Neural cell (in vitro differentiated cells): ENCODE results near the gene ANKRD6. TPM values are rescaled to one million over a fixed set of nuclear protein-coding genes. Genes with fewer than 3 reads are reported as not detected.

ENCODE experiments used
- H2AFZ ChIP-seq: fragments of 200-600, 300-800 bp; sonication (generic), shearing (Covaris generic); 2 replicates; pipeline ENCODE4 v1.6.0; 2014; ENCODE audit warnings: low read depth, mild to moderate bottlenecking, antibody characterized with exemption, low read length, moderate library complexity
- H3F3A ChIP-seq: fragments of 200-600 bp; shearing (Covaris generic); 2 replicates; pipeline ENCODE4 v1.6.1; 2016; ENCODE audit warnings: mild to moderate bottlenecking, moderate library complexity, mixed read lengths, antibody characterized with exemption, low read length; ENCODE audit not compliant: insufficient read depth, poor library complexity, severe bottlenecking
- H3K27ac ChIP-seq: fragments of 200-600, 300-800 bp; sonication (generic), shearing (Covaris generic); 2 replicates; pipeline ENCODE4 v1.5.1; 2014; ENCODE audit warnings: mild to moderate bottlenecking, low read length, moderate library complexity
- H3K27me3 ChIP-seq: fragments of 300-800, 200-600 bp; sonication (generic), shearing (Covaris generic); 2 replicates; pipeline ENCODE4 v1.6.0; 2014; ENCODE audit warnings: mild to moderate bottlenecking, low read depth, low read length, moderate library complexity; ENCODE audit not compliant: insufficient read depth
- H3K36me3 ChIP-seq: fragments of 300-800, 200-600 bp; sonication (generic), shearing (Covaris generic); 2 replicates; pipeline ENCODE4 v1.5.1; 2014; ENCODE audit warnings: mild to moderate bottlenecking, antibody characterized with exemption, low read length, moderate library complexity; ENCODE audit not compliant: insufficient read depth
- H3K4me2 ChIP-seq: fragments of 300-800, 200-600 bp; sonication (generic), shearing (Covaris generic); 2 replicates; pipeline ENCODE4 v1.6.0; 2014; ENCODE audit warnings: mild to moderate bottlenecking, low read length
- H3K4me3 ChIP-seq: fragments of 300-800, 200-600 bp; sonication (generic), shearing (Covaris generic); 2 replicates; pipeline ENCODE4 v1.5.1; 2014; ENCODE audit warnings: mild to moderate bottlenecking, low read length, moderate library complexity
- H3K79me2 ChIP-seq: fragments of 200-600 bp; shearing (Covaris generic); replicated peaks from 2 replicates; pipeline ENCODE4 v1.6.0; 2014; ENCODE audit warnings: mild to moderate bottlenecking, low read length, moderate library complexity; ENCODE audit not compliant: insufficient read depth
- H3K9ac ChIP-seq: fragments of 300-800, 200-600 bp; sonication (generic), shearing (Covaris generic); 2 replicates; pipeline ENCODE4 v1.6.1; 2016; ENCODE audit warnings: mild to moderate bottlenecking, low read length, mixed read lengths
- H3K9me2 ChIP-seq: fragments of 200-600 bp; shearing (Covaris generic); 2 replicates; pipeline ENCODE4 v1.6.1; 2016; ENCODE audit warnings: mild to moderate bottlenecking, low read length, mixed read lengths; ENCODE audit not compliant: insufficient read depth
- H3K9me3 ChIP-seq: fragments of 200-600, 300-800 bp; sonication (generic), shearing (Covaris generic); 2 replicates; pipeline ENCODE4 v1.6.1; 2016; ENCODE audit warnings: mild to moderate bottlenecking, mixed run types, low read length, moderate library complexity, mixed read lengths
- H4K20me1 ChIP-seq: fragments of 200-600 bp; shearing (Covaris generic); 2 replicates; pipeline ENCODE4 v1.6.1; 2016; ENCODE audit warnings: mild to moderate bottlenecking, mixed run types; ENCODE audit not compliant: insufficient read depth
- EP300 ChIP-seq: fragments of 450-650 bp; conservative IDR thresholded peaks from 2 replicates; pipeline ENCODE4 v1.6.1; 2014; ENCODE audit warnings: antibody characterized with exemption, mild to moderate bottlenecking, moderate library complexity; ENCODE audit not compliant: poor library complexity, severe bottlenecking
- EZH2 ChIP-seq: fragments of 200-600, 300-800 bp; shearing (Covaris generic), sonication (generic); IDR thresholded peaks from 2 replicates; pipeline ENCODE4 v1.6.1; 2014; ENCODE audit warnings: antibody characterized with exemption, low read length, borderline replicate concordance, mild to moderate bottlenecking; ENCODE audit not compliant: insufficient read depth, poor library complexity, severe bottlenecking
- MXI1 ChIP-seq: fragments of 450-650 bp; conservative IDR thresholded peaks from 2 replicates; pipeline ENCODE4 v1.6.1; 2014; ENCODE audit warnings: antibody characterized with exemption, mild to moderate bottlenecking; ENCODE audit not compliant: poor library complexity, severe bottlenecking
- POLR2AphosphoS5 ChIP-seq: IDR thresholded peaks from 2 replicates; pipeline ENCODE4 v1.6.1; 2012
- RAD21 ChIP-seq: fragments of 450-650 bp; conservative IDR thresholded peaks from 2 replicates; pipeline ENCODE4 v1.6.1; 2014; ENCODE audit warnings: antibody characterized with exemption, mild to moderate bottlenecking, moderate library complexity
- SMC3 ChIP-seq: fragments of 450-650 bp; conservative IDR thresholded peaks from 2 replicates; pipeline ENCODE4 v1.6.1; 2014; ENCODE audit warnings: antibody characterized with exemption, mild to moderate bottlenecking, moderate library complexity; ENCODE audit not compliant: poor library complexity
- TAF1 ChIP-seq: IDR thresholded peaks from 2 replicates; pipeline ENCODE4 v1.6.1; 2012; ENCODE audit warnings: low read depth
- polyA plus RNA-seq: library from polyadenylated mRNA; depleted of rRNA; stranded (reverse); fragments of >200 nt; gene quantifications from 2 replicates; pipeline ENCODE4 v1.2.3, GENCODE V29; 2014
- TF ChIP-seq, protein P1 (sequence below): IDR thresholded peaks from 2 replicates; pipeline ENCODE4 v1.6.1; 2012; ENCODE audit warnings: borderline replicate concordance
- TF ChIP-seq, protein P2 (sequence below): fragments of 450-650 bp; IDR thresholded peaks from 2 replicates; pipeline ENCODE4 v1.5.1; 2014; ENCODE audit warnings: antibody characterized with exemption, mild to moderate bottlenecking, moderate library complexity; ENCODE audit not compliant: poor library complexity, severe bottlenecking

The ANKRD6 gene
- polyA plus RNA-seq, 1 donor from 2014 or later: 43.5 TPM

DNA sequence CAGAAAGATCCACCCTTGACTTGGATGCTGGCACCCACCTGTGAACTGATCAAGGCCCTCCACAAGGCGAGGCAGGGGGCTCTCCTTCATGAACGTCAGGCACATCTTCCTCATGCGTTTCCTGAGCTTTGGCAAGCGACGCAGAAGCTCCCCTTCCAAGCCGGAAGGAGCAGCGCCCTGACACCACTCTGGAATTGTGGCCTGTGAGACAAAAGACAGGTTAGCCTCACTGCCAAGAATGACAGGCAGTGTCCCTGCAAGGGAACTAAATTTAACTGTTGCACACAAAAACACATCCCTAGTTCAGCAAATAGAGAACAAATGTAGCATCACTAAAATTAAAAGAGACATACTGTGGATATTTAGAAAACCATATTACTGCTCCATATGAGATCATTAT lies 247.6 kb downstream of the ANKRD6 start:
- H3F3A ChIP-seq: no peaks in the 10 kb centered on the region
- no peaks in the 10 kb centered on the region for H4K20me1 ChIP-seq
- no peak overlapping the region for H3K27ac ChIP-seq
- H3K36me3 ChIP-seq: peaks cover 9% of the 10 kb centered on the region
- H3K9ac ChIP-seq: no peak overlapping the region
- H3K79me2 ChIP-seq: no peaks in the 10 kb centered on the region
- no peak overlapping the region for H3K4me3 ChIP-seq
- H3K4me2 ChIP-seq: no peak overlapping the region
- no peak for TF ChIP-seq MXI1
- no peak for TF ChIP-seq POLR2AphosphoS5
- TF ChIP-seq EP300: no peak
- no peak for TF ChIP-seq SMC3
- no peak for TF ChIP-seq RAD21
- TF ChIP-seq, protein P1, sequence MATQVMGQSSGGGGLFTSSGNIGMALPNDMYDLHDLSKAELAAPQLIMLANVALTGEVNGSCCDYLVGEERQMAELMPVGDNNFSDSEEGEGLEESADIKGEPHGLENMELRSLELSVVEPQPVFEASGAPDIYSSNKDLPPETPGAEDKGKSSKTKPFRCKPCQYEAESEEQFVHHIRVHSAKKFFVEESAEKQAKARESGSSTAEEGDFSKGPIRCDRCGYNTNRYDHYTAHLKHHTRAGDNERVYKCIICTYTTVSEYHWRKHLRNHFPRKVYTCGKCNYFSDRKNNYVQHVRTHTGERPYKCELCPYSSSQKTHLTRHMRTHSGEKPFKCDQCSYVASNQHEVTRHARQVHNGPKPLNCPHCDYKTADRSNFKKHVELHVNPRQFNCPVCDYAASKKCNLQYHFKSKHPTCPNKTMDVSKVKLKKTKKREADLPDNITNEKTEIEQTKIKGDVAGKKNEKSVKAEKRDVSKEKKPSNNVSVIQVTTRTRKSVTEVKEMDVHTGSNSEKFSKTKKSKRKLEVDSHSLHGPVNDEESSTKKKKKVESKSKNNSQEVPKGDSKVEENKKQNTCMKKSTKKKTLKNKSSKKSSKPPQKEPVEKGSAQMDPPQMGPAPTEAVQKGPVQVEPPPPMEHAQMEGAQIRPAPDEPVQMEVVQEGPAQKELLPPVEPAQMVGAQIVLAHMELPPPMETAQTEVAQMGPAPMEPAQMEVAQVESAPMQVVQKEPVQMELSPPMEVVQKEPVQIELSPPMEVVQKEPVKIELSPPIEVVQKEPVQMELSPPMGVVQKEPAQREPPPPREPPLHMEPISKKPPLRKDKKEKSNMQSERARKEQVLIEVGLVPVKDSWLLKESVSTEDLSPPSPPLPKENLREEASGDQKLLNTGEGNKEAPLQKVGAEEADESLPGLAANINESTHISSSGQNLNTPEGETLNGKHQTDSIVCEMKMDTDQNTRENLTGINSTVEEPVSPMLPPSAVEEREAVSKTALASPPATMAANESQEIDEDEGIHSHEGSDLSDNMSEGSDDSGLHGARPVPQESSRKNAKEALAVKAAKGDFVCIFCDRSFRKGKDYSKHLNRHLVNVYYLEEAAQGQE: no peak
- TF ChIP-seq TAF1: no peak
- TF ChIP-seq, protein P2, sequence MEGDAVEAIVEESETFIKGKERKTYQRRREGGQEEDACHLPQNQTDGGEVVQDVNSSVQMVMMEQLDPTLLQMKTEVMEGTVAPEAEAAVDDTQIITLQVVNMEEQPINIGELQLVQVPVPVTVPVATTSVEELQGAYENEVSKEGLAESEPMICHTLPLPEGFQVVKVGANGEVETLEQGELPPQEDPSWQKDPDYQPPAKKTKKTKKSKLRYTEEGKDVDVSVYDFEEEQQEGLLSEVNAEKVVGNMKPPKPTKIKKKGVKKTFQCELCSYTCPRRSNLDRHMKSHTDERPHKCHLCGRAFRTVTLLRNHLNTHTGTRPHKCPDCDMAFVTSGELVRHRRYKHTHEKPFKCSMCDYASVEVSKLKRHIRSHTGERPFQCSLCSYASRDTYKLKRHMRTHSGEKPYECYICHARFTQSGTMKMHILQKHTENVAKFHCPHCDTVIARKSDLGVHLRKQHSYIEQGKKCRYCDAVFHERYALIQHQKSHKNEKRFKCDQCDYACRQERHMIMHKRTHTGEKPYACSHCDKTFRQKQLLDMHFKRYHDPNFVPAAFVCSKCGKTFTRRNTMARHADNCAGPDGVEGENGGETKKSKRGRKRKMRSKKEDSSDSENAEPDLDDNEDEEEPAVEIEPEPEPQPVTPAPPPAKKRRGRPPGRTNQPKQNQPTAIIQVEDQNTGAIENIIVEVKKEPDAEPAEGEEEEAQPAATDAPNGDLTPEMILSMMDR: no peak
- TF ChIP-seq EZH2: no peak
- no peaks in the 10 kb centered on the region for H3K27me3 ChIP-seq
- no peaks in the 10 kb centered on the region for H3K9me2 ChIP-seq
- H3K9me3 ChIP-seq: no peaks in the 10 kb centered on the region
- no peak overlapping the region for H2AFZ ChIP-seq

DNA sequence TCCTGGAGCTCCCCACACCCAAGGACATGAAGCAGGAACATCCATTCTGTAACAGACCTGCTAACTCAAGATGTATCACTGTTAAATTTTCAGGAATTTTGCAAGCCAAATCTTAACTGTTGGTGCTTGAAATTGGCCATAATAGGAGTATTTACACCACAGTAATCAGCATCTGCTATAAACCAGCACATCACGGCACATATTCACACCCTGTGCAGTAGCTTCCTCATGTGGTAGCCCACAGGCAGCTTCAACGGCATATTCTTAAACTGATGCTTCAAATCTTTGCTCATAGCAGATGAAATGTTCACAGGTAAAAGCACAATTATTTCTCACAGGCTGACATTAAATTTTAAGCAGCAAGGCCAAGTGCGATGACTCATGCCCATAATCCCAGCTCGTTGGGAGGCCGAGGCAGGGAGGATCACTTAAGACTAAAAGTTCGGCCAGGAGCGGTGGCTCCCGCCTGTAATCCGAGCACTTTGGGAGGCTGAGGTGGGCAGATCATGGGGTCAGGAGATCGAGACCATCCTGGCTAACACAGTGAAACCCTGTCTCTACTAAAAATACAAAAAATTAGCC lies 249.1 kb downstream of the ANKRD6 start:
- no peak overlapping the region for H3K9ac ChIP-seq
- no peak overlapping the region for H3K4me3 ChIP-seq
- H3K4me2 ChIP-seq: no peak overlapping the region
- no peaks in the 10 kb centered on the region for H3K9me3 ChIP-seq
- H3K9me2 ChIP-seq: no peaks in the 10 kb centered on the region
- H3K36me3 ChIP-seq: peaks cover 9% of the 10 kb centered on the region
- H2AFZ ChIP-seq: no peak overlapping the region
- no peaks in the 10 kb centered on the region for H3F3A ChIP-seq
- no peaks in the 10 kb centered on the region for H4K20me1 ChIP-seq
- no peaks in the 10 kb centered on the region for H3K79me2 ChIP-seq
- H3K27me3 ChIP-seq: no peaks in the 10 kb centered on the region
- no peak overlapping the region for H3K27ac ChIP-seq
- TF ChIP-seq, protein P2: no peak
- TF ChIP-seq TAF1 (no peak), RAD21 (no peak)
